GM13976 (cell line): Measurements from ENCODE around the gene HIVEP3.

Experiments used
- DNase-seq: peaks from one replicate; pipeline ENCODE4 v3.0.0; 2012; ENCODE audit warnings: low spot score
- CTCF ChIP-seq: IDR thresholded peaks from 2 replicates; pipeline ENCODE4 v1.5.1; 2012; ENCODE audit warnings: borderline replicate concordance, mild to moderate bottlenecking; ENCODE audit not compliant: insufficient read depth; ENCODE audit errors: extremely low read depth, missing control alignments, control extremely low read depth
- in situ Hi-C: fragments of 300-500 bp; cut with MboI; formaldehyde crosslinking; loops from one replicate; pipeline ENCODE4 v1.12.0; 2022; ENCODE audit warnings: low sequenced_read_pairs, mixed read lengths, inconsistent platforms; ENCODE audit not compliant: unreplicated experiment

HIVEP3 gene

GRCh38 chr1:41792485-41792770 is 126.3 kb downstream of the HIVEP3 start:
- in situ Hi-C loops = no loop called here
- DNase-seq = no peak
- no peak for TF ChIP-seq CTCF

GRCh38 chr1:41791667-41792484 is 126.8 kb downstream of the HIVEP3 start:
- in situ Hi-C loops = no loop called here

GRCh38 chr1:41790351-41790750 is 128.4 kb downstream of the HIVEP3 start:
- in situ Hi-C loops = no loop called here
- no peak for DNase-seq
- no peak for TF ChIP-seq CTCF

More at GRCh38 chr1:41791667-41792484, 126.8 kb downstream of the HIVEP3 start:
- TF ChIP-seq CTCF = no peak
- DNase-seq = no peak

- no peak for TF ChIP-seq CTCF
- DNase-seq = no peak
- in situ Hi-C loops = no loop called here
Measured at GRCh38 chr1:41789661-41790330, 128.9 kb downstream of the HIVEP3 start.

GRCh38 chr1:41788427-41788826 is 130.3 kb downstream of the HIVEP3 start:
- in situ Hi-C loops = no loop called here
- no peak for DNase-seq

More at GRCh38 chr1:41788427-41788826, 130.3 kb downstream of the HIVEP3 start:
- TF ChIP-seq CTCF = no peak
